A673 (cell line): ENCODE results near the gene RAB3C. TPM values are rescaled to one million over a fixed set of nuclear protein-coding genes. Genes with fewer than 3 reads are reported as not detected.

Source experiments
- BruUV-seq: library from RNA; stranded (reverse); fragments of 400-500 nt; replicated peaks from 2 replicates; lab custom pipeline; 2021; lab: Mats Ljungman, UMichigan
- CTCF ChIA-PET: fragments of 300-600 bp; sonication (Branson Sonifier 250); formaldehyde crosslinking; loops from one replicate; lab custom pipeline; 2022; ENCODE audit warnings: antibody characterized with exemption; lab: Charles Lee
- POLR2A ChIA-PET: fragments of 300-600 bp; sonication (Branson Sonifier 250); formaldehyde crosslinking; loops from one replicate; lab custom pipeline; 2022; ENCODE audit warnings: antibody characterized with exemption; ENCODE audit not compliant: low non-redundant PET; lab: Charles Lee
- DNase-seq: peaks from one replicate; pipeline ENCODE4 v3.0.0-alpha.2; 2015; ENCODE audit warnings: low spot score
- H3K27ac ChIP-seq: fragments of 200-600 bp; sonication (generic); 2 replicates; pipeline ENCODE4 v1.5.1; 2016; ENCODE audit warnings: mixed run types, low read depth, mild to moderate bottlenecking, mixed read lengths, antibody characterized with exemption, low read length; ENCODE audit not compliant: poor library complexity, severe bottlenecking
- H3K27me3 ChIP-seq: fragments of 200-600 bp; sonication (generic); replicated peaks from 2 replicates; pipeline ENCODE4 v1.6.1; 2017; ENCODE audit warnings: mixed run types, low read depth, mild to moderate bottlenecking, mixed read lengths, antibody characterized with exemption, low read length; ENCODE audit not compliant: insufficient read depth, poor library complexity
- H3K36me3 ChIP-seq: fragments of 200-600 bp; sonication (generic); 2 replicates; pipeline ENCODE4 v1.6.1; 2016; ENCODE audit warnings: mixed run types, mild to moderate bottlenecking, mixed read lengths, antibody characterized with exemption, low read length; ENCODE audit not compliant: insufficient read depth, poor library complexity, severe bottlenecking
- H3K4me1 ChIP-seq: fragments of 200-600 bp; sonication (generic); 2 replicates; pipeline ENCODE4 v1.6.1; 2017; ENCODE audit warnings: mixed run types, mild to moderate bottlenecking, mixed read lengths, antibody characterized with exemption, low read length; ENCODE audit not compliant: insufficient read depth, poor library complexity, severe bottlenecking
- H3K4me3 ChIP-seq: fragments of 200-600 bp; sonication (generic); 2 replicates; pipeline ENCODE4 v1.5.1; 2016; ENCODE audit warnings: low read depth, mixed run types, mild to moderate bottlenecking, mixed read lengths, low read length; ENCODE audit not compliant: poor library complexity, severe bottlenecking
- H3K9me3 ChIP-seq: fragments of 200-600 bp; sonication (generic); 2 replicates; pipeline ENCODE4 v1.6.1; 2016; ENCODE audit warnings: mixed run types, low read depth, mild to moderate bottlenecking, mixed read lengths, antibody characterized with exemption, low read length; ENCODE audit not compliant: poor library complexity, severe bottlenecking
- CTCF ChIP-seq: fragments of 300-800, 200-600 bp; sonication (generic); conservative IDR thresholded peaks from 2 replicates; pipeline ENCODE4 v1.5.1; 2017; ENCODE audit warnings: low read depth, mild to moderate bottlenecking, antibody characterized with exemption, low read length, moderate library complexity, mixed read lengths
- EZH2 ChIP-seq: fragments of 200-600 bp; sonication (generic); IDR thresholded peaks from 2 replicates; pipeline ENCODE4 v1.6.1; 2017; ENCODE audit warnings: borderline replicate concordance, low read depth, mild to moderate bottlenecking, mixed read lengths, antibody characterized with exemption, low read length; ENCODE audit not compliant: poor library complexity, severe bottlenecking
- intact Hi-C: fragments of 100-400 bp; cut with micrococcal nuclease; formaldehyde crosslinking; loops from one replicate; pipeline ENCODE4 v1.10.0; 2022; ENCODE audit not compliant: unreplicated experiment
- total RNA-seq: library from RNA; stranded (reverse); gene quantifications from 2 replicates; pipeline ENCODE4 v1.2.3, GENCODE V29; 2021

RAB3C gene
- total RNA-seq, 1 experiment from 2014 or later, result 0.64 TPM

GRCh38 chr5:58579781-58580180 lies 3.1 kb upstream of the RAB3C start:
- TF ChIP-seq CTCF, result no peak
- TF ChIP-seq EZH2, result no peak
- no TSS peak for BruUV-seq
- H3K9me3 ChIP-seq, result no peaks in the 10 kb centered on the region
- ChIA-PET POLR2A (no interaction called here), CTCF (no interaction called here)
- H3K4me3 ChIP-seq, result no peak overlapping the region
- H3K27ac ChIP-seq, result no peak overlapping the region
- intact Hi-C loops, result no loop called here
- H3K4me1 ChIP-seq, result no peaks in the 10 kb centered on the region
- no peak for DNase-seq
- H3K36me3 ChIP-seq, result no peaks in the 10 kb centered on the region
- H3K27me3 ChIP-seq, result peaks cover 39% of the 10 kb centered on the region

GRCh38 chr5:58582019-58582802 lies 664 bp upstream of the RAB3C start:
- ChIA-PET POLR2A (no interaction called here), CTCF (no interaction called here)
- TF ChIP-seq CTCF (no peak), EZH2 (no peak)
- BruUV-seq, result no TSS peak
- no peaks in the 10 kb centered on the region for H3K36me3 ChIP-seq
- H3K9me3 ChIP-seq, result no peaks in the 10 kb centered on the region
- DNase-seq, result peak; percentile 1
- peaks cover 51% of the 10 kb centered on the region for H3K27me3 ChIP-seq
- peak overlapping the region; percentile 47 for H3K4me3 ChIP-seq
- intact Hi-C loops, result no loop called here
- no peaks in the 10 kb centered on the region for H3K4me1 ChIP-seq
- no peak overlapping the region for H3K27ac ChIP-seq

- no peak for DNase-seq
- POLR2A ChIA-PET, result no interaction called here
- H3K4me3 ChIP-seq, result no peak overlapping the region
- TF ChIP-seq EZH2, result no peak
- no peak for TF ChIP-seq CTCF
- H3K27me3 ChIP-seq, result no peaks in the 10 kb centered on the region
- intact Hi-C loops, result no loop called here
- H3K27ac ChIP-seq, result no peak overlapping the region
- no peaks in the 10 kb centered on the region for H3K36me3 ChIP-seq
- no TSS peak for BruUV-seq
- CTCF ChIA-PET, result no interaction called here
- no peaks in the 10 kb centered on the region for H3K9me3 ChIP-seq
- no peaks in the 10 kb centered on the region for H3K4me1 ChIP-seq
These were observed 13.1 kb downstream of the RAB3C start for GRCh38 chr5:58595952-58596351.
